Breast epithelium (tissue), 4 donors: ENCODE measurements around the gene SPP1. TPM values are rescaled to one million over a fixed set of nuclear protein-coding genes. Genes with fewer than 3 reads are reported as not detected.
"Not testable (repeated sequence)": the region's sequence is repeated elsewhere in the genome, so short reads cannot be mapped to it uniquely, and the experiment has no call there.

ENCODE experiments used
- DNase-seq, 2 donors: peaks; one replicate each; pipeline ENCODE4 v3.0.0-alpha.2; 2019; ENCODE audit warnings: low spot score in 2 of 2
- H3K27ac ChIP-seq, 2 donors: fragments of 200-600 bp; sonication (generic) in 1 of 2; one replicate each; pipeline ENCODE4 v1.5.1; 2016 to 2019; ENCODE audit warnings: mild to moderate bottlenecking in 1 of 2
- H3K27me3 ChIP-seq, 2 donors: fragments of 200-600 bp; sonication (generic) in 1 of 2; one replicate each; pipeline versions ENCODE4 v1.5.1 to v1.6.0; 2017 to 2019; ENCODE audit warnings: control low read depth in 1 of 2, mild to moderate bottlenecking in 1 of 2
- H3K36me3 ChIP-seq: fragments of 200-600 bp; one replicate; pipeline ENCODE4 v1.5.1; 2019
- H3K4me1 ChIP-seq, 2 donors: fragments of 200-600 bp; sonication (generic); one replicate each; pipeline ENCODE4 v1.5.1; 2016 to 2019; ENCODE audit warnings: control low read depth in 1 of 2
- H3K4me3 ChIP-seq, 3 donors: fragments of 200-600 bp; sonication (generic); 1 replicate in 2 of 3; 2 replicates in 1 of 3; pipeline ENCODE4 v1.5.1; 2016 to 2019; ENCODE audit warnings: mild to moderate bottlenecking in 3 of 3, moderate library complexity in 2 of 3
- H3K9me3 ChIP-seq, 2 donors: fragments of 200-600 bp; sonication (generic) in 1 of 2; one replicate each; pipeline ENCODE4 v1.5.1; 2016 to 2019; ENCODE audit warnings: control low read depth in 1 of 2
- CTCF ChIP-seq, 3 donors: fragments of 450-650 bp; IDR thresholded peaks; one replicate each; pipeline ENCODE4 v1.5.1; 2016 to 2017; ENCODE audit warnings: antibody characterized with exemption in 3 of 3, mild to moderate bottlenecking in 3 of 3, moderate library complexity in 3 of 3
- POLR2A ChIP-seq: fragments of 450-650 bp; IDR thresholded peaks from one replicate; pipeline ENCODE4 v1.6.1; 2016; ENCODE audit warnings: antibody characterized with exemption, mild to moderate bottlenecking, moderate library complexity
- POLR2AphosphoS5 ChIP-seq, 3 donors: sonication (generic); formaldehyde crosslinking; IDR thresholded peaks; one replicate each; pipeline ENCODE4 v1.6.1; 2017; ENCODE audit warnings: antibody characterized with exemption in 3 of 3
- intact Hi-C: fragments of 100-400 bp; cut with DNase I; formaldehyde crosslinking; loops from one replicate; pipeline ENCODE4 v1.15.1; 2023; ENCODE audit warnings: low total_unique reads
- total RNA-seq, 3 donors: library from RNA; depleted of rRNA; stranded (reverse); fragments of >200 nt; gene quantifications; one replicate each; pipeline ENCODE4 v1.1.0, GENCODE V29; 2016

SPP1 gene
- total RNA-seq, 3 donors from 2014 or later, result 25.0 to 508 (median 32.8) TPM

- Histone ChIP-seq H3K36me3 (no peaks in the 10 kb centered on the region), H3K27ac (no peak overlapping the region), H3K4me3 (no peak overlapping the region), H3K27me3 (no peaks in the 10 kb centered on the region), H3K9me3 (no peaks in the 10 kb centered on the region), H3K4me1 (no peaks in the 10 kb centered on the region)
- no peak for TF ChIP-seq POLR2A
- no peak for TF ChIP-seq POLR2AphosphoS5 (IDR thresholded peaks at IDR 0.05)
- TF ChIP-seq CTCF (IDR thresholded peaks at IDR 0.05), result no peak
- intact Hi-C loops, result no loop called here
- DNase-seq, result no peak
These were observed 35.4 kb upstream of the SPP1 start for GRCh38 chr4:87939978-87940690.

GRCh38 chr4:87940809-87941208 is 34.7 kb upstream of the SPP1 start:
- H3K4me1 ChIP-seq, H3K27me3 ChIP-seq, intact Hi-C loops, H3K4me3 ChIP-seq, H3K9me3 ChIP-seq, H3K36me3 ChIP-seq, DNase-seq, H3K27ac ChIP-seq: not testable (repeated sequence)

- no peak overlapping the region for H3K27ac ChIP-seq
- intact Hi-C loops, result no loop called here
- no peaks in the 10 kb centered on the region for H3K9me3 ChIP-seq
- no peaks in the 10 kb centered on the region for H3K27me3 ChIP-seq
- TF ChIP-seq POLR2A, result no peak
- TF ChIP-seq CTCF (IDR thresholded peaks at IDR 0.05), result no peak
- TF ChIP-seq POLR2AphosphoS5 (IDR thresholded peaks at IDR 0.05), result no peak
- no peak for DNase-seq
- H3K4me3 ChIP-seq, result no peak overlapping the region
- H3K4me1 ChIP-seq, result no peaks in the 10 kb centered on the region
- no peaks in the 10 kb centered on the region for H3K36me3 ChIP-seq
These were observed 33.7 kb upstream of the SPP1 start for GRCh38 chr4:87941537-87942392.

GRCh38 chr4:87943660-87944149 is 31.8 kb upstream of the SPP1 start:
- DNase-seq, result no peak
- intact Hi-C loops, result no loop called here
- Histone ChIP-seq H3K9me3 (no peaks in the 10 kb centered on the region), H3K4me3 (no peak overlapping the region), H3K27ac (no peak overlapping the region), H3K27me3 (no peaks in the 10 kb centered on the region), H3K4me1 (no peaks in the 10 kb centered on the region), H3K36me3 (no peaks in the 10 kb centered on the region)
- TF ChIP-seq POLR2AphosphoS5 (IDR thresholded peaks at IDR 0.05) (no peak), POLR2A (no peak), CTCF (IDR thresholded peaks at IDR 0.05) (no peak)

- DNase-seq, result no peak
- no peaks in the 10 kb centered on the region for H3K4me1 ChIP-seq
- no peak for TF ChIP-seq POLR2AphosphoS5 (IDR thresholded peaks at IDR 0.05)
- no peak for TF ChIP-seq CTCF (IDR thresholded peaks at IDR 0.05)
- TF ChIP-seq POLR2A, result no peak
- H3K4me3 ChIP-seq, result no peak overlapping the region
- intact Hi-C loops, result no loop called here
- H3K27ac ChIP-seq, result no peak overlapping the region
- no peaks in the 10 kb centered on the region for H3K9me3 ChIP-seq
- H3K27me3 ChIP-seq, result no peaks in the 10 kb centered on the region
- H3K36me3 ChIP-seq, result no peaks in the 10 kb centered on the region
These were observed 30.5 kb upstream of the SPP1 start for GRCh38 chr4:87944967-87945366.
